ENCODE results near the gene TPBG. TPM values are rescaled to one million over a fixed set of nuclear protein-coding genes. Genes with fewer than 3 reads are reported as not detected.

The TPBG gene
- total RNA-seq, 2 donors from 2014 or later: 34.0 to 39.1 TPM

DNA sequence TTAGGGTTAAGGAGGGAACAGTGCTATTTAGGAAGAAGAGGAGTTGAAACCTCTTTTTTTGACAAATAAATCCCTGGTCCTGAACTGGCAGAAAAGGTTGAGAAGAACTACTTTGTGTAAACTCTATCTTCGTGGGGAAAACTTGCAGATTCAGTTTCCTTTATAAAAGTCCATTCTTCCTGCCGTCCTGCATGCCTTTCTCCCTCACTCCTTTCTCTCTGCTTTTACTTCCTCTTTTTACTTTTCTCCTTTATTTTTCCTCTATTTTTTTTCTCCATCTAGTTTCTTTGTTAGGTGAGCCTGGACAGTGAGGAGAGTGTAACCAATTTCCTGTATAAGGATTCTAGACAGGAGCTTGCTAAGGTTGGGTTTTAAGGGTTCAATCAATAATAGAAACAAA is 52.7 kb downstream of the TPBG start:
- Histone ChIP-seq H3K27me3 (ENCODE audit: control insufficient read depth, insufficient read depth, low read length, poor library complexity, severe bottlenecking) (no peaks in the 10 kb centered on the region), H3K4me3 (ENCODE audit: low read length) (no peak overlapping the region), H3K36me3 (ENCODE audit: control insufficient read depth, insufficient read depth, low read length) (no peaks in the 10 kb centered on the region), H3K4me1 (ENCODE audit: control insufficient read depth, insufficient read depth, low read length) (no peaks in the 10 kb centered on the region), H3K9me3 (ENCODE audit: control insufficient read depth, low read length) (no peaks in the 10 kb centered on the region), H3K9ac (ENCODE audit: extremely low read depth, low read length, poor library complexity, severe bottlenecking) (no peak overlapping the region), H3K27ac (ENCODE audit: low read depth, low read length) (no peak overlapping the region)
- TF ChIP-seq, protein P1, sequence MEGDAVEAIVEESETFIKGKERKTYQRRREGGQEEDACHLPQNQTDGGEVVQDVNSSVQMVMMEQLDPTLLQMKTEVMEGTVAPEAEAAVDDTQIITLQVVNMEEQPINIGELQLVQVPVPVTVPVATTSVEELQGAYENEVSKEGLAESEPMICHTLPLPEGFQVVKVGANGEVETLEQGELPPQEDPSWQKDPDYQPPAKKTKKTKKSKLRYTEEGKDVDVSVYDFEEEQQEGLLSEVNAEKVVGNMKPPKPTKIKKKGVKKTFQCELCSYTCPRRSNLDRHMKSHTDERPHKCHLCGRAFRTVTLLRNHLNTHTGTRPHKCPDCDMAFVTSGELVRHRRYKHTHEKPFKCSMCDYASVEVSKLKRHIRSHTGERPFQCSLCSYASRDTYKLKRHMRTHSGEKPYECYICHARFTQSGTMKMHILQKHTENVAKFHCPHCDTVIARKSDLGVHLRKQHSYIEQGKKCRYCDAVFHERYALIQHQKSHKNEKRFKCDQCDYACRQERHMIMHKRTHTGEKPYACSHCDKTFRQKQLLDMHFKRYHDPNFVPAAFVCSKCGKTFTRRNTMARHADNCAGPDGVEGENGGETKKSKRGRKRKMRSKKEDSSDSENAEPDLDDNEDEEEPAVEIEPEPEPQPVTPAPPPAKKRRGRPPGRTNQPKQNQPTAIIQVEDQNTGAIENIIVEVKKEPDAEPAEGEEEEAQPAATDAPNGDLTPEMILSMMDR (conservative IDR thresholded peaks at IDR 0.05): no peak
- Mint-ChIP-seq H3K27ac (no peak overlapping the region), H3K9me3 (no peaks in the 10 kb centered on the region), H3K4me3 (no peak overlapping the region), H3K36me3 (ENCODE audit: low read depth) (no peaks in the 10 kb centered on the region), H3K27me3 (ENCODE audit: insufficient read depth) (no peaks in the 10 kb centered on the region), H3K4me1 (no peaks in the 10 kb centered on the region)
- WGBS, 2 experiments (ENCODE audit: insufficient coverage in 1 of 2, insufficient read length in 1 of 2): 56 to 82% methylated on average over 2 of the region's 2 CpGs
- DNase-seq: no peak

Other genes with a start within 250 kb of the TPBG start
- 10 to 100 TPM; 35.8 to 46.2 TPM for gene IBTK, start 116.1 kb upstream of the TPBG start, total RNA-seq

Measured in endodermal cell (in vitro differentiated cells).